Thyroid gland (tissue), 4 donors: ENCODE results near the gene C11orf91.

Experiments
- POLR2A ChIP-seq, 2 donors: fragments of 450-650 bp; IDR thresholded peaks; one replicate each; pipeline ENCODE4 v1.6.1; 2017; ENCODE audit warnings: antibody characterized with exemption in 2 of 2, mild to moderate bottlenecking in 2 of 2, moderate library complexity in 1 of 2
- TF ChIP-seq, protein P1 (sequence below), 6 experiments: fragments of 200-600 bp in 3 of 6; fragments of 450-650 bp in 3 of 6; sonication (generic) in 3 of 6; IDR thresholded peaks; one replicate each; pipeline ENCODE4 v1.5.1; 2016 to 2019; ENCODE audit warnings: antibody characterized with exemption in 6 of 6, mild to moderate bottlenecking in 2 of 6, inconsistent platforms in 1 of 6, moderate library complexity in 1 of 6

DNA sequence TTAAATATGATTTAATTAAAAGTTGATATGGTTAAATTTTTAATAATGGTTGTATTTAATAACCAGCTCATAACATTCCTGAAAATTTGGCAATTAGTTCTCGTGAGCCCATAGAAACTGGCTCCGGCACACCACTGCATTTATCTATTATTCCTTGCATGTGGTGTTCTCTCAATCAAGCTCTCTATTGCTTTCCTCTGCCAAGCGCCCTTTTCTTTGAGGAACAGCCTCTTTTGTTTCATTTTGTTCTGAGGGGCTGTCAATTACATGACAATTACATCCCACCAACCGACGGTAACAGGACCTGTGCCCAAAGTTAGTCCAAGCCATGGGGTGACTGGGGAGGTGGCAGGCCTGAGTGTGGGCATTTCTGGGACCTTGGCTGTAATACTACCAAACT lies 8.1 kb downstream of the C11orf91 start:
- no peak for TF ChIP-seq POLR2A (IDR thresholded peaks at IDR 0.05)
- TF ChIP-seq, protein P1, sequence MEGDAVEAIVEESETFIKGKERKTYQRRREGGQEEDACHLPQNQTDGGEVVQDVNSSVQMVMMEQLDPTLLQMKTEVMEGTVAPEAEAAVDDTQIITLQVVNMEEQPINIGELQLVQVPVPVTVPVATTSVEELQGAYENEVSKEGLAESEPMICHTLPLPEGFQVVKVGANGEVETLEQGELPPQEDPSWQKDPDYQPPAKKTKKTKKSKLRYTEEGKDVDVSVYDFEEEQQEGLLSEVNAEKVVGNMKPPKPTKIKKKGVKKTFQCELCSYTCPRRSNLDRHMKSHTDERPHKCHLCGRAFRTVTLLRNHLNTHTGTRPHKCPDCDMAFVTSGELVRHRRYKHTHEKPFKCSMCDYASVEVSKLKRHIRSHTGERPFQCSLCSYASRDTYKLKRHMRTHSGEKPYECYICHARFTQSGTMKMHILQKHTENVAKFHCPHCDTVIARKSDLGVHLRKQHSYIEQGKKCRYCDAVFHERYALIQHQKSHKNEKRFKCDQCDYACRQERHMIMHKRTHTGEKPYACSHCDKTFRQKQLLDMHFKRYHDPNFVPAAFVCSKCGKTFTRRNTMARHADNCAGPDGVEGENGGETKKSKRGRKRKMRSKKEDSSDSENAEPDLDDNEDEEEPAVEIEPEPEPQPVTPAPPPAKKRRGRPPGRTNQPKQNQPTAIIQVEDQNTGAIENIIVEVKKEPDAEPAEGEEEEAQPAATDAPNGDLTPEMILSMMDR (IDR thresholded peaks at IDR 0.05), result no peak
